ENCODE results near the gene TAF1B.
A peak's percentile ranks its signal among the peaks of the same experiment; 100 is the strongest.
"Not testable (repeated sequence)": the region's sequence is repeated elsewhere in the genome, so short reads cannot be mapped to it uniquely, and the experiment has no call there.

The TAF1B gene

DNA sequence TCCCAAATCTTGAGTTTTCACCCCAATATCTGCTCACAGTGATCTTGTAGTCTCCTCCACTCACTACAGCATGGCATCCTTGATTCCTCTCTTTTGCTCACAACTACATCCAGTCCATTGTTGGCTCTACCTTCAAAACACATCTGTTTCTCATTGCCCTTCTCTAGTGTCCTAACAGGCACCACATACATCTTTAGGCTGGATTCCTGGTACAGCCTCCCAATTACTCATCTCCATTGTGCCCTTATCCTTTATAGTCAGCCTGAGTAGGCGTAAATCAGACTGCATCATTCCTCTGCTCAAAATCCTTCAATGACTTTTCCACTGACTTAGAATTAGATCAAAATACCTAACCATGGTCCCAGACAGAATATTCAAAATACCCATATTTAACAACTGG is 10.7 kb upstream of the TAF1B start:
- no peak for DNase-seq

DNA sequence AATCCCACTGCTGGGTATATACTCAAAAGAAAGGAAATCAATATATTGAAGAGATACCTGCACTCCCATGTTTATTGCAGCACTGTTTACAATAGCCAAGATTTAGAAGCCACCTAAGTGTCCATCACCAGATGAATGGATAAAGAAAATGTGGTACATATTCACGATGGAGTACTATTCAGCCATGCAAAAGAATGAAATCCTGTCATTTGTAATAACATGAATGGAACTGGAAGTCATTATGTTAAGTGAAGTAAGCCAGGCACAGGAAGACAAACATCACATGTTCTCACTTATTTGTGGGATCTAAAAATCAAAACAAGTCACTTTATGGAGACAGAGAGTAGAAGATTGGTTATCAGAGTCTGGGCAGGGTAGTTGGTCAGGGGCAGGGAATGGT is 8.2 kb upstream of the TAF1B start:
- not testable (repeated sequence) for DNase-seq

DNA sequence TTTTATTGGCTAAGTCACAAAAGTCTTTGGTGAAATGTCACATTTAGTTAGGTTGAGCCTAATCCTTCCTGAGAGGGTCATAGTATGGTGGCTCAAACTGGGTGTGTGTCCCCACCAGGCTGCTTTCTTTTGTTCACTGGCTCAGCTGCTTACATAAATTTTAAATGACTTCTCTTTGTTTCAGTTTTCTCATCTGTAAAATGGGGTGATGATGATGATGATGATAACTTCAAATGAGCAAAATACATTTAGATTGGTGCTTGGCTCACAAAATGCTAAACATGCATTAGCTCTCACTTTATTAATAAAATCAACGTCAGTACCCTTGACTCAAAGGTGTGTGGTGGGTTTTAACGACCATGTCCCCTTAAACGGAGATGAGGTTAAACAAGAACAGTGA is 7.2 kb upstream of the TAF1B start:
- no peak for DNase-seq

DNA sequence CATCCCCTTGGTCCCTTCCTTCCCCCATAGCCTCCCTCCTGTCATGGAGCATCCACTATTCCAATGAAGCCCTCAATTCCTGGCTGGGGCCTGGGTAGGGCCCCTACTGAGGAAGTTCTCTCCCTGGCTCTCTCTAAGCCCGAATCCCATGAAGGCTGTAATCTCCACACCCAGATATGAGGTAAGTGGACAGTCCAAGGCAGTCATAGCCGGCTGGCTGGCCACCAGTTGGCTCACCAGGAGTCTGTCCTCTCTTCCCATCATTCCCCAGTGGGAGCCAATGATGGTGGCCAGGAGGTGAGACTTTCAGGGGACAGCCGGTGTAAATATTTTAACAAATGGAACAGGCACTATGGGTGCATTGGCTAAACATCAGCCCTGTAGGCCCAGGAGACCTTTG is 6.8 kb upstream of the TAF1B start:
- DNase-seq: no peak

DNA sequence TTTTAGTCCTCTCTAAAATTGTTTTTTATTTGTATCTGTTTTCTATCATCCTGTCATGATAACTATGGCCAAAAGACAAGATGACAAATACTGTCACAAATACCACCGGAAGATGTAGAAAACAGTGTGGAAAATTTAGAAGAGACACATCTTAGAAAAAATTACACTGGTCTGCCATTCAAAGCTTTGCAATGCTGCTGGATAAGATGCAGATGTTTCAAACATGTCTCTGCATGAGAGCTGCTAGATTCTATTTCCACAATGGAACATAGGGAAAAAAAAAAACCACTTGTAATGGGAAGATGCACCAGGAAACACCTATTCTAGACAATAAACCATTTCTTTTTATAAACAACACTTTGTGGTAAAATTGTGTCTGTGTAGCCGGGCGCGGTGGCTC is 5.8 kb upstream of the TAF1B start:
- no peak for DNase-seq

DNA sequence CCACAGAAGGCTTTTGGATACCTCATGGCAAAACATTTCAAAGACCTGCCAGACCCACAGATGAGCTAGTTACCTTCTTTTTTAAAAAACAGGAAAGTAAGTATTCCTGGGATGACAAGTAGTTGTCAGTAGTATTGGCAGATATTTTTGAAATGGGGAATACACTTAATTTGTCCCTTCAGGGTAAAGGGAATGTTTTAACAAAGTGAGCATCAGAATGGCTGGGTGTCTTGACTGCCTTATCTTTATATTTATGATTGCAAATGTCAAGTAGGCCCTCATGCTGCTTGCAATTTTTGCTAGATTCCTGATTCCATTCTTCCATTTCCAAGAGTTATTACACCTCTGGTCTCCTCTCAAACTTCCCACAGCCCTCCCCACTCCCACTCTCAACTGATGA is 4.9 kb upstream of the TAF1B start:
- DNase-seq: no peak

DNA sequence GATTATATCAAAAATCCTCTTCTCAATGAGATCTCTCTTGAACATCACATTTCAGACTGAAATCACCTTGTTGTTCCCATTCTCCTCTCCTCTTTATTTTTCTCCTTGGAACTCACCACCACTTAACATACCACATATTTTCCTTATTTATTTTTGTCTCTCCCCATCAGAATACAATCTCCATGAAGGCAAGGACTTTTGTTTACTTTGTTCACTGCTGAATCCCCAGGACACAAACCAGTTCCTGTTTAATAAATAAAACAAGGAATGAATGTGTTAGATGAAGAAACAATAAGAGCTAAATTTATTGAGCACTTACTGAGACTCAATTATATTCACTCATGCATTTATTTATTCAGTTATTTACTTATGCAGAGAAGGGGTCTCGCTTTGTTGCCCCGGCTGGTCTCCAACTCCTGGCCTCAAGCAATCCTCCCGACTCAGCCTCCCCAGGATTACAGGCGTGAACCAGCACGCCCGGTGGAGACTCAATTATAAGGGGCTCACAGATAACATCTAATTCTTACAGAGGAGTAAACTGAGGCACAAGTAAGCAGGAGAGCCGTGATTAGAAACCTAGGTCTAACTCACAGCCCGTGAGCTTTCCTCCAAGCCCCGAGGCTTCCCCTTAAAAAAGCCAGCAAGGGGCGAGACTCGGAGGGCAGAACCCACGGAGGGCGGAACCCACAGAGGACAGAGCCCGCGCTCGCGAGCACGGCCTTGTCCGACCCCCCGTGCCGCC is 616 bp upstream of the TAF1B start:
- no peak for DNase-seq

DNA sequence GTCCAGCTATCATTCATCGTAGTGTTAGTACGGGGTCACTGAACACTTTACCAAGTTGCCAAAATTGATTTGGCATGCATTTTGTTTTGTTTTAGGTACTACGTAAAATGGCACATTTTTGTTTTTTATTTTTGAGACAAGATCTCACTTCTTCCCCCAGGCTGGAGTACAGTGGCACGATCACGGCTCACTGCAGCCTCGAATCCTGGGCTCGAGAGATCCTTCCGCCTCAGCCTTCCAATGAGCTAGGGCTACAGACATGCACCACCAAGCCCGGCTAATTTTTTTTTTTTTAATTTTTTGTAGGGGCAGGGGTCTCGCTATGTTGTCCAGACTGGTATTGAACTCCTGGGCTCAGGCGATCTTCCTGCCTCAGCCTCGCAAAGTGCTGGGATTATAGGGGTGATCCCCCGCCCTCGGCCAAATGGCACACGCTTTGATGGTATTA is 786 bp downstream of the TAF1B start:
- peak; percentile 17 for DNase-seq

DNA sequence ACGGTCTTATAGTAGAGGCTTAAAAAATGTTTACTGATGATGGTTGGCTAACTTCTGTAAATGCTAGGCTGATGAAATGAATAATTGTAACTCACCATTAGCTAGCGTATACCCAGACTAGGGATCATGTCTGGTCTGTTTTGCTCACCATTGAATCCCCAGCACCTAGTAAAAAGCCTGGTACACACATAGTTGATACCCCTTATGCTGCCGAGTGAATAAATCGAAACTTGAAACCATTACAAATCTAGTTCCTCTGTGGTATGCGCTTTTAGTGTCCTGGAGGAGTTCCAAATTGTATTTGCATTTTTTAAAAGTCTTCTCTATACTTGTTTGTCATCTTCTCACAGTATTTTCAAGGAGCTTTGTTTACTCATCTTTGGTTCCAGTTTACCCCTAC is 1.3 kb downstream of the TAF1B start:
- no peak for DNase-seq

DNA sequence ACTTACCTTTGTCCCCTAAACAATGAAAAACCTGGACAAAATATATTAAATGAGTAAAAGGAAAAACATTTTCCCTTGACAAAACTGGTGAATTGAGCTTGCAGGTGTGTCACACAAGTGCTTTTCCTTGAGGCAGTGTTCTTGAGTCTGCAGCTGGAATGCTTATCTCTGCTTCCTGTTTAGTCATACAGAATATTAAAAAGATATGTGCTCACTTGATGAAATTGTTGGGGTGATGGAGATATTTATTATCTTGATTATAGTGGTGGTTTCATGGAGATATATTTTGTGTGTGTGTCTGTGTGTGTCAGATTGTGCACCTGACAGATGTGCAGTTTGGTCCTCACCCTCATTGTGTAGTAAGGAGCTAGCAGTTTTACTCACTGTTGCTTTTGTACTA is 3.3 kb downstream of the TAF1B start:
- no peak for DNase-seq

DNA sequence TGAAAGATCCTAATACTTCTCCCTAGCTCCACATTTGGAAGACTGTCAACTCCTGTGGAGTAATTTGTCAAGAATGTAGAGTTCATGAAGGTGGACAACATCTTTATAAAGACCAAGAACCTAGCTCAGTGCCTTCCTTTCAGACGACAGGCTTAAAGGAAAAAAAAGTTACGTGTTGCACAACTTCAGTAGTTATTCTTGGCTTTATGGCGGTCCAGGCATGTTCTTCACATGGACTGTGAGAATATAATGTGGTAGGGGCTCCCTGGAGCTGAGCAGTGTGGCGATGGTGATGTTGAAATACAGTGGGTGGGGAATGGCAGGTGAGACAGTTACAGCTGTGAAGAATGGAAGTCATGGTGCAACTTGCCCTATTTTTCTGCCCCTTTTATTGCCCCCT is 3.9 kb downstream of the TAF1B start:
- no peak for DNase-seq

DNA sequence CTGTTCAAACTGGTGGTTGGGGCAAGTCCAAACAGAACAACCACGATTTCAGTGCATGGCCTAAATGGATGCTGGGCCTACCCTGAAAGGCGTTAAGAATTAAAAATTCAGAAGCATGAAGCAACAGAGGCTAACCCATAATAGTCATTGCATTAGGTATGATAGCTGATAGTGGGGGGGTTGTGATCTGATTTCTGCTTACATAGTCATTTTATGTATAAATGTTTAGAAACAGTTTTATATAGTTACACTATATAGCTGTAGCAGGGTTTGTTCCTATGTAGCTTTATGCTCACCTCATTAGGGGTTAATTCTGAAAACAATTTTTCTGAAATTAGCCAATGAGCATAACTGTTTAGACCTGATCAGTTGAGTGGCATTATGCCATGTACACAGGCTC is 9.6 kb downstream of the TAF1B start:
- no peak for DNase-seq

DNA sequence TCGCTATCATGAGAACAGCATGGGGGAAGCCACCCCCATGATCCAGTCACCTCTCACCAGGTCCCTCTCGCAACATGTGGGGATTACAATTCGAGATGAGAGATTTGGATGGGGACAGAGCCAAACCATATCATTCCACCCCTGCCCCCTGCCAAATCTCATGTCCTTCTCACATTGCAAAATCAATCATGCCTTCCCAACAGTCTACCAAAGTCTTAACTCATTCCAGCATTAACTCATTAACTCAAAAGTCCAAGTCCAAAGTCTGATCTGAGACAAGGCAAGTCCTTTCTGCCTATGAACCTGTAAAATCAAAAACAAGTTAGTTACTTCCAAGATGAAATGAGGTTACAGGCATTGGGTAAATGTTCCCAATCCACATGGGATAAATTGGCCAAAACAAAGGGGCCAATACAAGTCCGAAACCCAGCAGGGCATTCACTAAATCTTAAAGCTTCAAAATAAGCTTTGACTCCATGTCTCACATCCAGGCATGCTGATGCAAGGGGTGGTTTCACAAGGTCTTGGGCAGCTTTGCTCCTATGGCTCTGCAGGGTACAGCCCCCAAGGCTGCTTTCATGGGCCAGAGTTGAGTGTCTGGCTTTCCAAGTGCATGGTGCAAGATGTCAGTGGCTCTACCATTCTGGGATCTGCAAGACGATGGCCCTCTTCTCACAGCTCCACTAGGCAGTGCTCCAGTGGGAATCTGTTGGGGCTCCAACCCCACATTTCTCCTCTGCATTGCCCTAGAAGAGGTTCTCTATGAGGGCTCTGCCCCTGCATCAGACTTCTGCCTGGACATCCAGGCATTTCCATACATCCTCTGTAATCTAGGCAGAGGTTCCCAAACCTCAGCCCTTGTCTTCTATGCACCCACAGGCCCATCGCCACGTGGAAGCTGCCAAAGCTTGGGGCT is 14.8 kb downstream of the TAF1B start:
- DNase-seq: no peak

DNA sequence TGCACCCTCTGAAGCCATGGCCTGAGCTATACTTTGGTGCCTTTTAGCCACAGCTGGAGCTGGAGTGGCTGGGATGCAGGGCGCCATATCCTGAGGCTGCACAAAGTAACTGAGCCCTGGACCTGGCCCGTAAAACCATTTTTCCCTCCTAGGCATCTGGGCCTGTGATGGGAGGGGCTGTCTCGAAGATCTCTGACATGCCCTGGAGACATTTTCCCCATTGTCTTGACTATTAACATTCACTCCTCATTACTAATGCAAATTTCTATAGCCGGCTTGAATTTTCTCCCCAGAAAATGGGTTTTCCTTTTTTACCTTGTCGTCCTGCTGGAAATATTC is 15.4 kb downstream of the TAF1B start:
- DNase-seq: no peak

DNA sequence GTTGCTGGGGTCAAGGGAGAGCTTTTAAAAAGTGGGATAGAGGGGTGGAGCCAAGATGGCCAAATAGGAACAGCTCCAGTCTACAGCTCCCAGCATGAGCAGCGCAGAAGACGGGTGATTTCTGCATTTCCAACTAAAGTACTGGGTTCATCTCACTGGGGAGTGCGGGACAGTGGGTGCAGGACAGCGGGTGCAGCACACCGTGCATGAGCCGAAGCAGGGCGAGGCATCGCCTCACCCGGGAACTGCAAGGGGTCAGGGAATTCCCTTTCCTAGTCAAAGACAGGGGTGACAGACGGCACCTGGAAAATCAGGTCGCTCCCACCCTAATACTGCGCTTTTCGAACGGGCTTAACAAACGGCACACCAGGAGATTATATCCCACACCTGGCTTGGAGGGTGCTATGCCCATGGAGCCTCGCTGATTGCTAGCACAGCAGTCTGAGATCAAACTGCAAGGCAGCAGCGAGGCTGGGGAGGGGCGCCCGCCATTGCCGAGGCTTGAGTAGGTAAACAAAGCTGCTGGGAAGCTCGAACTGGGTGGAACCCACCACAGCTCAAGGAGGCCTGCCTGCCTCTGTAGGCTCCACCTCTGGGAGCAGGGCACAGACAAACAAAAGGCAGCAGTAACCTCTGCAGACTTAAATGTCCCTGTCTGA is 17.8 kb downstream of the TAF1B start:
- DNase-seq: not testable (repeated sequence)

DNA sequence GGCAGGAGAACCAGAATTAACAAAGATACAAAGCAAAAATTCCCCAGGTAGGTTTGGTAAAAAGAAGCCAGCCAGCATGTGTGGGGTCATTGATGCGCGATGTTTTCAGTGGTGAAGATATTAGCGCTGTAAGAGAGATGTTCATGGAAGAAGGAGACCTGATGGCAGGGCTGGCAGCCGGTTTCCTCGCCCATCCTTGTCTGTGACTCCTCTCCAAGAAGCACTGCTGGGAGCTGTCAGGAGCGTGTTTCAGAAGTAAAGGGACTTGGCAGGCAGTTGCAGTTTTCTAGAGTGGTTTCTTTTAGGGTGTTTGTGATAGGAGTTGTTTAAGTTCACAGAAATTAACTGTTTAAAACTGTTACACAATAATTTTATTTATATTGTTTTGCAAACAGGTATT is 24.6 kb downstream of the TAF1B start:
- no peak for DNase-seq

DNA sequence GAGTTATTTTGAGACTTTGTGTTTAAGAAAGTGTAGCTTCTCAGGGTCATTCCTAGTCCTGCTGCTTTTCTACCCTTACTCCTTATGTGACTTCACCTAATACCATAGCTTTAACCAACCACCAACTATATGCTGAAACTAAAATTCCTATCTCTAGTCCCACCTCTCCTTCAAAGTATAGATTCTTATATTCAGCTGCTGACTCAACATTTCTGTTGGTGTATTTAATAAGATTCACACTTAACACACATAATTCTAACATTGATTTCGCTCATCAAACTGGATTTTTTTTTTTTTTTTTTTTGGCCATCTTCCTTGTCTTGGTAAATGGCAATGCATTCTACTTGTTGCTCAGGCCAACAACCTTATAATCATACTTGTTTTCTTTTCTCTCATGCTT is 30.1 kb downstream of the TAF1B start:
- no peak for DNase-seq

DNA sequence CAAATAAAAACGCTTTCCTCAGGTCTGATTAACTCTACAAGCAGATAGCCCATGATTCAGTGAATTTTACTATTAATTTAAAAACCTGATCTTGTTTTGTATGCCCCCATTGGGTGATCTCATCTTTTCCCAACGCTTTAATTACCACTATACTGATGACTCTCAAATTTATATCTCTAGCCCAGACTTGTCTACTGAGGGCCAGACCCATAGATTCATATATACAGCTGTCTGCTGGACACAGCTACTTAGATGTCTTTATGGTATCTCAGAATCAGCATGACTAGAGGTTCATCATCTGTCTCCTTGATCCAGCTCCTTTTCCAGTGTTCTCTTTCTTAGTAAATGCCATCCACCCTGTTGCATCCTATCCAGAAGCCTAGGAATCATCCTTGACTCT is 33.8 kb downstream of the TAF1B start:
- no peak for DNase-seq

DNA sequence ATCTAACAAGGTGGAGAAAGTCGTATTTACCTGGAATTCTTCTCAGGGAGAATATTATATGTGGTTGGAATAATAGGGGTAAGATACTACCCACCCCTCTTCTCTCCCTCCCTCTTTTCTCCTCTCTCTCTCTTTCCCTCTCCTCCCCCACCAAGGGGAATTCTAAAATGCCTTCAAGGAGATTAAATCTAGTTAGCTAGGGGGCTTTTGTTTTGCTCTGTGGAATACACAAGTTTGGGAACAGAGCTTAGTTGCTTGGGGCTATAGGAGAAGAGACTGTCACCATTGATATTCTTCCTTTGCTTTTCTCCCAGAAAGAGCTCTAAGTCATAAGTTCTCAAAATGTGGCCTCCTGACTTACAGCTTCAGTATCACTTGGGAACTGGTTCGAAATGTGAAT is 34.5 kb downstream of the TAF1B start:
- DNase-seq: no peak

DNA sequence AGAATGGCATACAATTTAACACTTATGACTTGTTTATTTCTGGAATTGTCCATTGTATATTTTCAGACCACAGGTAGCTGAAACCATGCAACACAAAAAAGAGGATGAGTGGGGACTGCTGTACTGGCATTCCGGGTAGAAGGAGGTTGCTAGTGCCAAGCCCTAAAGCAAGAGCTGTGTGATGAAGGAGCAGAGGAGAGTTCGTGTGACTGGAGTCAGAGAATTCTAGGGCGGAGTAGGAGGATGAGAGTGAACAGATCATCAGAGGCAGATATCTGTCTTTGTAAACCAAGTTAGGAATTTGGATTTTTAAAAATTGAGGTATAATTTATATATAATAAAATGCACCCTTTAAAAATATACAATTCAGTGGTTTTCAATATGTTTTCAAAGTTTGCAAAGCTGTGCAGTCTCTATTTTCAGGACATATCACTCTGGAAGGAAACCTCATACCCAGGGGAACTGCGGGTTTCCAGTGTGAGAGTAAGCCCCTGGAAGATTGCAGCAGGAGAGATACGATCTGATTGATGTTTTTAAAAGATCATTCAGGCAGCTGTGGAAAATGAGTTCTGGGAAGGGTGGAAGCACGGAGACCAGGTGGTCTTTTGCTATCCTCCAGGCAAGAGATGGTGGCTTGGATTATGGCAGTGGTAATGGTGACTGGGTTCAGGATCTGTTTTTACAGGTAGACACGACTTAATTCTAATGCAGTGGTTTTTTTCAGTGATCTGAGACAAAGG is 36.4 kb downstream of the TAF1B start:
- DNase-seq: no peak

DNA sequence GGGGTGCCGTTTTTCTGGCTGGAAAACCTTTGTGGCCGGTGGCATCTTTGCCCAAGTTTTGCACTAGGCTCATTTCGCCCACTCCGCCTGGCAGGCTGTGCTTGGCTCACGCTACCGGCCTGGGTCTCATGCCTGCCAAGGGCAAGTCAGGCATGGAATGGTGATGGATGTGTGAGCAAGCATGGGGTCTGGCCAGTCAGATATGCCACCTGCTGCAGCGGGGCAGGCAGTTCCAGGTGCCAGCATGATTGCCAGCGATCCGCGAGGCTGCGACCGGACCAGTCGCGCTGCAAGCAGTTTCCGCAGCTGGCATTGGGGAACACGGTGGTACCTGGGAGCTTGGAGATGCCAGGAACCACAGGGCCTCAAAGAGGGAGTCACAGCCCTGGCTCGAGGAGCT is 40.6 kb downstream of the TAF1B start:
- no peak for DNase-seq

DNA sequence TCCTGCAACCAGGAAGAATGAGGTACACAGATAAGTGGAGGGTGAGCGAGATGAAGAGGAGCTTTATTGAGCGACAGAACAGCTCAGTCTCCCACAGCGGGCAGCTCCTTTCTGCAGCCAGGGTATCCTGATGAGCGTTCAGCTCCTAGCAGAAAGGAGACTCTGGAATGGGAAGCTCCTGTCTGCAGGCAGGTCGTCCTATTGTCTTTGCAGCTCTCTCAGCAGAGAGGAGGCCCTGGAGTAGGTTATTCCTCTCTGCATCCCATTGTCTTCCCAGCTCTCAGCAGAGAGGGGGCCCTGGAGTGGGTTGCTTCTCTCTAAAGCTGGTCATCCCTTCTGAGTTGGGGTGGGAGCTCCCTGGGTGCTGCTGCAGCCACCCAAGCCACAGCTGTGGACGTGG is 41.2 kb downstream of the TAF1B start:
- DNase-seq: no peak

DNA sequence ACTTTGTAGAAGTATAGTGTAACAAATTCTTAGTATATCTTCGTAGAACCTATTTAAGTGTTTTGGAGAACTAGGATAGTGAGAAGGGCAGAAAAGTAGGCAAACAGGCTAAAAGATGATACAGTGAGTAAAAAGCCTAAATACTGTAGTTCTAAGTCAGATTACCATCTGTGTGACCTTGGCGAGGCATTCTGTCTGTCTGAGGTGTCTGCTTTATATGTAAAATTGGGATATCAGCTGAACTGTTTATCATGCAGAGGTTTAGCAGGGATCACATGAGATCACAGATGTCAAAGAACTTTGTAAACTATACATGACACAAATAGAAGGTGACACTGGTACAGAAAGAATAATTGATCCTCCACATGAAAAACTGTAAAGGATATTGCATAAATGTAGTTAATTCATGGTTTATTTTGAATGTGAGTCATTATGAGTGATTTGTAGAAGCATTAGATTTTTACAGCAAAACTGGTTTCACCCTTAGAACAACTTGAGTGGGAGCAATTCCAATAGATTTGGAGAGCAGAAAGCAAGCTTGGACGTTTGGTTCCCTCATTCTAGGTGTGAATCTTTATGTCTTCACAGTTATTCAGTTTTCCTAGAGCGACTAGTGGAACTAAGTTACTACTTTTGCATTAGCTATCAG is 41.9 kb downstream of the TAF1B start:
- DNase-seq: no peak

All from CD4-positive, alpha-beta T cell treated with Interleukin-12 subunit alpha and Interleukin-12 subunit beta, for 1 hour (primary cell).